ENCODE data around the gene MSH4.
"Not testable (repeated sequence)": the region's sequence is repeated elsewhere in the genome, so short reads cannot be mapped to it uniquely, and the experiment has no call there.

- not testable (repeated sequence) for TF ChIP-seq EZH2 (IDR thresholded peaks at IDR 0.05); POLR2AphosphoS5 (IDR thresholded peaks at IDR 0.05; ENCODE audit: borderline replicate concordance, low read depth, low read length); FOXP2 (optimal IDR thresholded peaks at IDR 0.05; ENCODE audit: control extremely low read depth, extremely low read length, insufficient read depth)
These were observed 4.8 kb downstream of the MSH4 start for GRCh38 chr1:75801480-75801879.
